Measurements from ENCODE around the gene TFAM.

DNA sequence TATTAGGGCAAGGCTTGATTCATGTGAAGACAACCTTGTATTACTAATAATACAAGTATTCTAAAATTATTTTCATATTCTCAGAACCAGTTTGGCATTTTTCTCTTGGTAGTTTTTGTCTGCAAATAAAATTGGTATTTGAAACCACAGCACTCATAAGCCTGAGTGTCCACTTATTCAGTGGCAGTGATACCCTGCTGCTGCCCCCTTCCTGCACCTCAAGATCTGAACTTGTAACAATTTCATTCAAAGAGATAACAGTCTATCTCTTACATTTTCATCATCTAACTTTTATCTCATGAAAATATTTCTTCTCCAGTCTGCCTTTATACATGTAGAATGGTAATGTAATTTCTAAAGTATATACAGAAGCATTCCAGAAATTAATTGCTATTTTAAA lies 9.3 kb downstream of the TFAM start:
- TF ChIP-seq, protein P1, sequence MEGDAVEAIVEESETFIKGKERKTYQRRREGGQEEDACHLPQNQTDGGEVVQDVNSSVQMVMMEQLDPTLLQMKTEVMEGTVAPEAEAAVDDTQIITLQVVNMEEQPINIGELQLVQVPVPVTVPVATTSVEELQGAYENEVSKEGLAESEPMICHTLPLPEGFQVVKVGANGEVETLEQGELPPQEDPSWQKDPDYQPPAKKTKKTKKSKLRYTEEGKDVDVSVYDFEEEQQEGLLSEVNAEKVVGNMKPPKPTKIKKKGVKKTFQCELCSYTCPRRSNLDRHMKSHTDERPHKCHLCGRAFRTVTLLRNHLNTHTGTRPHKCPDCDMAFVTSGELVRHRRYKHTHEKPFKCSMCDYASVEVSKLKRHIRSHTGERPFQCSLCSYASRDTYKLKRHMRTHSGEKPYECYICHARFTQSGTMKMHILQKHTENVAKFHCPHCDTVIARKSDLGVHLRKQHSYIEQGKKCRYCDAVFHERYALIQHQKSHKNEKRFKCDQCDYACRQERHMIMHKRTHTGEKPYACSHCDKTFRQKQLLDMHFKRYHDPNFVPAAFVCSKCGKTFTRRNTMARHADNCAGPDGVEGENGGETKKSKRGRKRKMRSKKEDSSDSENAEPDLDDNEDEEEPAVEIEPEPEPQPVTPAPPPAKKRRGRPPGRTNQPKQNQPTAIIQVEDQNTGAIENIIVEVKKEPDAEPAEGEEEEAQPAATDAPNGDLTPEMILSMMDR (IDR thresholded peaks at IDR 0.05; ENCODE audit: insufficient read depth, low read length, poor library complexity, severe bottlenecking) = no peak
- TF ChIP-seq EZH2phosphoT487 (conservative IDR thresholded peaks at IDR 0.05; ENCODE audit: low read length) = no peak
